Activated T-helper 1 cell treated with Interleukin-2 at 50 U/mL for 16 hours (primary cell): Measurements from ENCODE around the gene ADGRD1.
"Not testable (repeated sequence)": the region's sequence is repeated elsewhere in the genome, so short reads cannot be mapped to it uniquely, and the experiment has no call there.

Source experiments
- DNase-seq: peaks from one replicate; pipeline ENCODE4 v3.0.0-alpha.2; 2020; ENCODE audit warnings: low read depth

The ADGRD1 gene

DNA sequence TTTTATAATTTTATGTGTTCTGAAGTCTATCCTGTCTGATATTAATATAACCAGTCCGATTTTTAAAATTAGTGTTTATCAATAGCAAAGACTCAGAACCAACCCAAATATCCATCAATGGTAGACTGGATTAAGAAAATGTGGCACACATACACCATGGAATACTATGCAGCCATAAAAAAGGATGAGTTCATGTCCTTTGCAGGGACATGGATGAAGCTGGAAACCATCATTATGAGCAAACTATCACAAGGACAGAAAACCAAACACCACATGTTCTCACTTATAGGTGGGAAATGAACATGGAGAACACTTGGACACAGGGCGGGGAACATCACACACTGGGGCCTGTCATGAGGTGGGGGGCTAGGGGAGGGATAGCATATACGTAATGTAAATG lies 16.2 kb upstream of the ADGRD1 start:
- not testable (repeated sequence) for DNase-seq

DNA sequence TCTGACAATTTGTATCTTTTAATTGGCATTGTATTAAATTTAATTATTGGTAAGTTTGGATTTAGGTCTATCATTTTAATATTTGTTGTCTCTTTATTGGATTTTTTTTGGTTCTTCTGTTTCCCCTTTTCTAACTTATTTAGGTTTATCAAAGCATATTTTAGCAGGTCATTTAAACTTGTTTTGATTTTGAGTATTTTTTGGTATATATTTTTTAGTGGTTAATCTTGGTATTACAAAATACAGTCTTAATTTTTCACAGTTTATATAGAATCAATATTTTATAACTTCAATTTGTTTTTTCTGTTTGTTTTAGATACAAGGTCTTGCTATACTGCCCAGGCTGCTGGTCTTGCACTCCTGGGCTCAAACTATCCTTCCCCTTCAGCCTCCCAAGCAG lies 15.5 kb upstream of the ADGRD1 start:
- DNase-seq, result no peak

DNA sequence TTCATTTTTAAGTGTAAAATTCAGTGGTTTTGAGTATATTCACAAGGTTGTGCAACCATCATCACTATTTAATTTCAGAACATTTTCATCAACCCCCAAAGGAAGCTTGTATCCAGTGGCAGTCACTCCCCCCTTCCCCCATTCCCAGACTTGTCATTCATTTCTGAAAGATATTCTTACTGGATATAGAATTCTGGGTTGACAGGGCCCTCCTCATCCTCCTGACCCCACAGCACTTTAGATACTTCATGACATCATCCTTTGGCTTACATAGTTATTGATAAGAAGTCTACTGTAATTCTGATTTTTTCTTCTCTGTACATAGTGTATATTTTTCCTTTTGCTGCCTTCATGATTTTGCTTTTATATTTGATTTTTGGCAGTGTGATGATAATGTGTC lies 8.8 kb upstream of the ADGRD1 start:
- DNase-seq, result no peak

DNA sequence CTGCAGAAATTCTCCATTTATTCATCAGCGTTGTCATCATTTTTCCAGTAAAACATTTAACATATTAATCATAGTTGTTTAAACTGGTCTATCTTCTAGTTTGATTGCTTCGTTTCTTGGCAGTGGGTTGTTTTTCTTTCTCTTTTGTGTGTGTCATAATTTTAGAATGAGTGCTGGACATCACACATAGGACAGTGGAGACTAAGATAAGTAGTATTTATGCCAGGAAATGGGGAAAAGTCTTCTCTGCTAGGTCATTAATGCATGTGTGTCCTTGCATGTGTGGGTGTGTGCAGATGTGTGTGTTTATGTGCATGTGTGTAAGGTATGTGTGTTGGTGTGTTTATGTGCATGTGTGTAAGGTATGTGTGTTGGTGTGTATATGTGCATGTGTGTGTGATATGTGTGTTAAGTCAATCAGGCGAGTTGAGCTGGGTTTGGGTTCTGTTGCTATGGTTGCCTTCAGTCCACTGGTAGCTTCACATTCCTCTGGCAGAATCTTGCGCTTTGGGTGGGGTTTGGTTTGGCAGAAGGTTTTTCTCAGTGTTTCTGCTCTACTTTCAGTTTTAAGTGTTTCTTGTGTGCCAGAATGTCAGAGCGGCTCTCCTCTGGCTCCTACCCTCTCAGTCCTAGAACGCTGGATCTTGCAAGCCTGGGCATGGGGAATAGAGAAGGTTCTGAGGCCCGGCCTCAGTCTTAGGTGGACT lies 7.8 kb upstream of the ADGRD1 start:
- DNase-seq, result no peak

DNA sequence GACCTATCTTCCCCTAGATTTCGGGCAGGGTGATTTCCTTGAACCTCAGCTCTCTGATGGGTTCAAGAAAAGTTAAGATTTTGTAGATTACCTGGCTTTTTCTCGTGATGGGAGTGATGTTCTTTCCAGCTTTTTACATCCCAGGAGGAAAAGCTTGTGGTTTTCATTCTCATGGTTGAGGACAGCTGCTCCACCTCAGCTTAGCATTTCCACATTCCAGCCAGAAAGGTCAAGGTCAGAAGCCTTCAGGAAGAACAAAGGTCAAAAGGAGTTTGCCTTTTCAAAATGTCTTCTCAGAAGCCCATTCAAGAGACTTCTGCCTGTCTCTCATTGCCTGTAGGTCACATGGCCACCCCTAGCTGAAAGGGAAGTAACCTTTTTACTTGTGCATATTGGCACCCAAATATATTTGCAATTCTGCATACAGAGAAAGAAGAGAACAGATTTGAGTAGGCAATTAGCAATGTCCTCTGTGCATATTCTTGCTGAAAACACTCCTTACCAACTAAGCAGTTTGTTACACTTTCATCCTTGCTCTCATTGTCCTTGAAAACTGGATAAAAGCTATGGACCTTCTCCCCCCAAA lies 6.6 kb upstream of the ADGRD1 start:
- no peak for DNase-seq

DNA sequence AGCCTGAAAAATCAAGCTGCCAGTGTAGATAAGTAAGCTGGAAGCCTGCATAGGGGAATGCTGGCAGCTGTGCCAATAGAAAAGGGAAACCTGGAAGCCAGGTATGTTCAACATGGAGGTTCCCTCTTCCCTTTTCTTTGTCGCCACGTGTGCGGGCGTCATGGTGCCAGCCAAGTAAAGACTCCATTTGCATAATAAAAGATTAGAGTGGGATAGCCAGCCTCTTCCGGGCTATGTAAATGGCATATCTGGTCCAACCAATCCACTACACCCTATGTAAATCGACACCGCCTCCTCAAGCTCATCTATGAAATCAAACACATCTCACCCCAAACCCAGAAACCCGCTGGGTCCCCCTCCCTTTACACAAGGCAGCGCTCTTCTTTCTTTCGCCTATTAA lies 5.6 kb upstream of the ADGRD1 start:
- no peak for DNase-seq

DNA sequence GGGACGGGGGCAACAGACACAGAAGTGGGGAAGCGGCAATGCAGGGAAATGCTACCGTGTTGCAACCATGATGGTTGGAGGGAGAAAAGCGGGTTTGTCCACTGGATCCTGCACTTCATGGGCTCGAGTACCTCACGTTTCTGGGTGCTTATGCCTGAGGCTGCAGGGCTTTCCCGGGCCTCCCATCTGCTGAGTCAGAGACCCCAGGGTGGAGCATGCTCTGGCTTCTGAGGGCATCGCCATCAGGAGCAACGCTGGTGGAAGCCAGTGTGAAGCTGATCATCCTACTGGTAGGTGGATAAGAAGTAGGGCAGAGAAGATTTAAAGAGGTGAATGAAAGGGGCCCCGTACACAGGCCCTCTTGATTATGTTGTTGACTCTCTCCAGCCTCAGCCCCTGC lies 5.0 kb upstream of the ADGRD1 start:
- DNase-seq, result no peak

DNA sequence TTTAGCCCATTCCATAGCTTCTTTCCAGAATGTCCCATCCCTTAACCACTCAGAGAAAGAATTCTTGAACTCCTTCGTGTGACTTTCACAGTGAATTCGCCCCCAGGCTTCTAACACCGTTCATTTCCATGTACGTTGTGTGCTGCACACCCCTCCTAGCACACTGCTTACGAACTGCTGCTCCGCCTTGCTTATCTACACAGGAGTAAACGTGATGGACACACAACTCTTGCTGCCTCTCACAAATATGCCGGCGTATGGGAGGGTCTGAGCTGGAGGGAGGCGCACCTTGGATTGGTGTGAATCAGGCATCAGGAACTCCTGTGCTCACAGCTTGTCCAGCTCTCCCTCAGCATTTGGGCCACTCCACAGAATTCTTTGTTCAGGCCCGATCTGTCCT lies 3.9 kb upstream of the ADGRD1 start:
- DNase-seq, result no peak

DNA sequence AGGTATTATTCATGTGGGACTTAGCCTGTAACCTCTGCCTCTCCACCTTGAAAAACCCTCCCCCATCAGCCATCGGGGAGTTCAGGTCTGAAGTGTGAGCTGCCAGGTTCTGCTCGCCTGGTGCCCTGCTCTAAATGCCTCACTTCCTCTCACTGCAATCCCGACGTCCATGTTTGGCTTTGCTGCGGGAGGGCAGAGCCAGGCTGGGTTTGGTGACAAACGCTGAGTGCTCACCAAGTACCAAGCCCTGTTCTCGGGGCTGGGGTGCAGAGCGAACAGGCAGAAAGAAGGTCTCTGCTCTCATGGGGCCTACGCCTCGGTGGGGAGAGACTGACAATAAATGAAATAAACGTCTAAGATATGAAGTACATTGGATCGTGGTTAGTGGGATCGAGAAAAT lies 2.1 kb upstream of the ADGRD1 start:
- DNase-seq, result no peak

DNA sequence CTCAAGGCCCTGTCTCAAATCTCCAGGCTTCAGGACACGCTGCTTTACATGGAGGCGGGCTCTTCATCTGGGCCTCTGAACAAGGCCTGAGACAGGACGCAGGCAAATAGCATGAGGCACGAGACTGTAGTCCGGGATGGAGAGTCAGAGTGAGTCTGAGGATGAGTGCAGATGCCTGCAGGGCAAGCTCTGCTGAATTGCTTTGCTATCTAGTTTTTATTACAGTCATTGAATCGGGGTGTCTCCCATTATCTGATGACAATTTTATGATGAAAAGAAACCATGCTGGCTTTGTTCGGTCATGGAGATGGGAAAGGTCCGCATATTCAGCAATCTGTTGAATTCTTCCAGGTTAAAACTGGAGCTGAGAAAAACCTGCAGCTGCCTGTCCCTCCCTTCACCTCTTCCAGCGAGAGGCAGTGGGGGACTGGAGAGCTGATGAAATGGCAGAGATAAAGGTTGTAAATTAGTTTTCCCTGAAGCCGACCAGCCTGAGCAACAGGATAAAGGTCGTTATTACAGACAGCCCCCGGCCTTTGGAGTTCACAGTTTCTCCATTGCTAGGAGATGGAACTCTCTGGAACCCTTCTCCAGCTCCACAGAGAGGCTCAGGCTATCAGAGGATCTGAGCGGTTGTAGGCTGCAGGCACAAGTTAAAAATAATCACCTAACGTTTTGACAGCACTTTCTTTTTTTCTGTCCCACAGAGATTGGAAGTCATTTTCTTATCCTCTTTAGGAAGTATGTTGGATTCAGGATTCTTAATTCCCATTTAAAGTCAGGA lies 1.3 kb upstream of the ADGRD1 start:
- DNase-seq, result no peak

DNA sequence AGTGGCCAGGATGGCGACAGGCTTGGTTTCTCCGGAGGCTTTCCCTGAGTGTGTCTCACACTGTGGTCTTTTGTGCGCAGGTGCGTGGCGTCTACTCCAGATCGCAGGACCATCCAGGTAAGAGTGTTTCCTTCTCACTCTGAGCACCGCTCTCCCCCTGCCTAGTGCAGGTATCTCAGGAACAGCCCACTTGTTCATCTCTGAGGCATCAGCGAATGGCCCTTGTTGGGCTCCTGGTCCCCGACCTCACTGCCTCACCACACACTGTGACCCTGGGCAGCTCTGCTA lies 781 bp downstream of the ADGRD1 start:
- DNase-seq, result no peak

DNA sequence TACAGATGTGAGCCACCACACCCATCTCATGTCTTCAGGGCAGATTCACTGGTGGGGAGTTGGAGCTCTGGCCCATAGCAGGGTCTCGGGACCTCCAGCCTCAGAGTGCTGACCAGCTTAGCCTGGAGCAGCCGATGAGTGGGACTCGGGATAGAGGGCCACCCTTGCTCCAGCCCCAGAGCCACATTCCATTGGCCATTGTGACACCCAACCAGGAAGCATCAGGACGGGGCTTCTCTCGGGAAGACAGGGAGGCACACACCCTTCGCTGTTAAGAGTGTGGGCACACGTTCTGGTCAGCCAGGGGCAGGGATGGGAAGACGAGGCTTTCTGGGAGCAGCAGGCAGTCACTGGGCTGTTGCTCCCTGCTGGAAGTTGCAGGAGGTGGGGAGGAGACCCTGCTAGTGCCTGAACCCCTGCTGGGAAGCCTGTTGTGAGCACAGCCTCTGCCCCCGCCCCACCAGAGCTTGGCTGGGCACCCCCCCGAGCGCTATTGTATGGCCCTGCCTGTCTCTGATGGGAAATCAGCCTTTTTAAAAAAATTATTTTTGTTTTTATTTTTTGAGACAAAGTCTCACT lies 1.6 kb downstream of the ADGRD1 start:
- no peak for DNase-seq

DNA sequence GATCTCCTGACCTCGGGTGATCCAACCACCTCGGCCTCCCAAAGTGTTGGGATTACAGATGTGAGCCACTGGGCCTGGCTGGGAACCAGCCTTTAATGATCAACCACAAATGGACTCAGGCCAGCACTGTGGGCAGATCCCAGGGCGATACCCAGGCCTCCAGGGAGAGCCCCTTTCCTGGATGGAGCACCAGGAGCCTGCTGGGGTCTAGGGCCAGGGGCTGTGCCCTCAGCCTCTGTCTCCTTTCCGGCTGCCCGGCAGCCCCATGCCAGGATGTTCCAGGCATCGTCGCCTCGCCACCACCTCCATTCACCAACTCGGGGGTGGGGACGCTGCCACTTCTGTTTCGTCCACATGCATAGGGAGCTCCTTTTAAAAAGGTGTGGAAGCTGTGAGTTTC lies 2.3 kb downstream of the ADGRD1 start:
- DNase-seq, result no peak

DNA sequence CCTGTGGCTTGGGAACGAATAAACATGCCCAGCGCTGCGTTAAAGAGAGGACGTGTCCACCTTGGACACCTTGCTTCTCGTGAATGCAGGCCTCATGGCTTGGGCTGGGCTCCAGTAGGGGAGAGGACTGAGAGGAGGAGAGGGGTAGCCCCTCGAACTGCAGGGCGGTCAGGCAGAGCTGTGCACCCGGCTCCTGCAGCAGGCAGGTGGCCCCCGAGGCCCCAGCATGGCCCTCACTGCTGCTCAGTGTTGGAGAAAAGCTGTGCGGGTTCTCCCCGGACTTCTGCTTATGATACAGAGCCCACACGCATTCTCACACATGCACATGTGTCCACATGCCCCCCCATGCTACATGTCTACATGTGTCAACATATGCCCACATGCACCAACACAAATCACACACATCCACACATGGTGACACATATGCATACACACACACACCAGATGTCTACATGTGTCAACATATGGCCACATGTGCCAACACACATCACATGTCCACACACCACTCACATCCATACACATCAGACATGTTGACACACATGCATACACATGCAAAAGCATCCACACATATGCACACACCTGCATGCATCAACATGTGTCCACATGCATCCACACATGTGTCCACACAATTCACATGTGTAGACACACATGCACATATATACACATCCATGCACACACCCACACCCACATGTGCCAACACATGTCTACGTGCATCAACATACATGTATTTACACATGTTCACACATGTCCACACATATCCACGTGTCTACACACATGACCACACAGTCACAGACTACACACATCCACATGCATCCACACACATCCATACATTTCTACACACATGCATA lies 3.0 kb downstream of the ADGRD1 start:
- DNase-seq, result no peak

DNA sequence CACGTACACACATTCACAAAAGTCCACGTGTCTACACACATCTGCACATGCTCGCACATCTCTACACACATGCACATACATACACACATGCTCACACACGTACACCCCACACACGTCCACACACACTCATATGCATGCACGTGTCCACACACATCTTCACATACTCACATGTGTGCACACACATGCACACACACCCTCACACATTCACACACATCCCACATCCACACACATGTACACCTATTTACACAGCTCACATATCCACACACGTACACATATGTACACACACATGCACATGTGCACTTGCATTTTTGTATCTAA lies 3.6 kb downstream of the ADGRD1 start:
- no peak for DNase-seq

DNA sequence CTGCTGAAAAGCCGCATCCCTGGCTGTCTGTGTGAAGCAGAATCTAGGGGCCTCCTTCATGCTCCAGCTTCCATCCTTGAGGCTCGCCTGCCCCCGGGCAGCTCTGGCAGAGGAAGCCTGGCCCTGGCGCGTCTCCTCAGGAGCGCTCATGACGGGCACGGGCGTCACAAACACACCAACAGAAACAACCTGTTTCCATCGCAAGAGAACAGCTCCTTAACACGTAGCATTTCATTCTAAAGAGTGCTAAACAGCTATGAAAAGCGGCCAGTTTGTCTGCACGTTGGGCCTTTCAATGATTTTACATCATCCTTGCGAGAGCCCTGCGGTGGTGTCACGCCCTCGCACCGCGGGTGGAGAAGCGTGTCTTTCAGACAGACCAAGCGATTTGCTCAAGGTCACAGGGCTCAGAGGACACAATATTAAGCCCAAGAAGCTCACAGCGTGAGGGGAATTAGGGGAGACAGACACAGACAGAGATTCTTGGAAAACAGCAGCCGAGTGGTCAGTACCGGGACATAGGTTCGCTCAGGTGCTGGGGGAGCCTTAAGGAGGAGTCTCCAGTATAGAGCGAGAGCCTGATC lies 4.9 kb downstream of the ADGRD1 start:
- no peak for DNase-seq

DNA sequence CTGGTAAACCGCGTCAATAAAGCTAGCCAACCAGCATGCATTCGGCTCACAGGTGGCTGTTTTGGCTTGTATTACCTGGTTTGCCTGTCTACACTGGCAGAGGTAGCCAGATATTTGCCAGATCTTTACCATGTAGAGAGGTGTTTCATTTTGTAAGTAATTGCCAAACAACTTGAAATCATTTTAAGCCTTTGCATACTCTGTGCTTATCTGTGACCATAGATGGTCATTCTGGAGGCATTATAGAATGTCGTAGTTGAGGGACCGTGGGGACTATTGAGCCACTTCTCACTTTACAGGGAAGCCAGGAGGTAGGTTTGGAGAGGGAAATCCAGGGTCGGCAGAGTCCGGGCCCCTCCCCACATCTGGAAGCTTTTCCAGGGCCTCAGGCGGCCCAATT lies 5.9 kb downstream of the ADGRD1 start:
- no peak for DNase-seq

DNA sequence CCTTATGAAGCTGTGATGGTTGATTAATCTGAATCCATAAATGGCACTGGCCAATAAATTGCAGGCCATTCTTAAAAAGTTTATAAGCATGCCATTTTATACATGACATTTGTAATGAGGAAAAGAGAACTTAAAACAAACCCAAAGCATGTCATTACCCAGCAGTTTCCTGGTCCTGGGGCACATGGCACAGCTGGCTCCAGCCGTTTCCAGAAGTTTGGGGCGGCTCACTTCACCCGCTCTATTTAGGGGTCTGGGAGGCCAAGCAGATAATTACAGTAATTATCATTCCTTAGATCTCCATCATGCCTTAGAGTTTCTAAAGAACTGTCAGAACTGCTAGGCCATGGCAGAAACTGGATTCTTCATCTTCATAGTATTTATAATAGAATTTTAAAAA lies 6.4 kb downstream of the ADGRD1 start:
- no peak for DNase-seq

DNA sequence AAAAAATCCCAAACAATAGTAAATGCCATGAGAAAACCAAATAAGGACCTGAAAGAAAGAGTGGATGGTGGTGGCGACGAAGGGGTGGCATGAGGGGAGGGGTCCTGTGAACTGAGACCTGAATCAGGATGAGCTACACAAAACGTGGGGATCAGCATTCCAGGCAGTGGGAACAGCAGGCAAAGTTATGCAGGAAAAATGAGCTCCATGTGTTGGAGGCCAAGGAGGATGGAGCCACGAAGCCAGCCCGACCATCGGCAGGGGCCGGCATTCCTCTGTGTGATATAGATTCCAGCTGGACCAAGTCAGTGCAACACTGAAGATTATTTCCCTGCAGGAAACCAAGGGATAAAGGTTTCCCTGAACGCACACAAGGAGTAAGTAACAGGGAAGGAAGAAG lies 7.1 kb downstream of the ADGRD1 start:
- no peak for DNase-seq

DNA sequence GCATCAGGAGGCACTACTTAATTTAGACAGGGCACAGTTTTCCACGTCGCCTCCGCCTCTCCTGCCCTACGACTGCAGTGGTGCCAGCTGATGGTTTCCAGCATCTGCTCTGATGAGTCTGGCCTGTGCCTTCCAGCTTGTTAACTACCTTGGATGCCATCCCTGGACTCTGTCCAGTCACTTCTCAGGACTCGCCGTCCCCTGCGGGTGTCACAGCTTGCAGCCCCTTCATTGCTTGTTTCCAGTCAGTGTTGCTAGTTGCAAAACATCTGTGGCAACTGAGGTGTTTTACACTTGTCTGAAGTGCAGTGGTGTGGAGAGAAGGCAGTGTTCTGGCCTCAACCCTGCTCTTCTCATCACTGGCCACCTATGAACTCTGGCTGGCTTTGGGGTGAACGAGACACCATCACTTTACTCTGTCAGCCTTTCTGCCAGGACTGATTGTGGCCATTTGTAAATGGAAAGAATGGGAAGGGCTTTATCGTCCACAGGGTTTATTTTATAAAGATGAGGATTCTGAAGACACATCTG lies 8.3 kb downstream of the ADGRD1 start:
- DNase-seq, result no peak

DNA sequence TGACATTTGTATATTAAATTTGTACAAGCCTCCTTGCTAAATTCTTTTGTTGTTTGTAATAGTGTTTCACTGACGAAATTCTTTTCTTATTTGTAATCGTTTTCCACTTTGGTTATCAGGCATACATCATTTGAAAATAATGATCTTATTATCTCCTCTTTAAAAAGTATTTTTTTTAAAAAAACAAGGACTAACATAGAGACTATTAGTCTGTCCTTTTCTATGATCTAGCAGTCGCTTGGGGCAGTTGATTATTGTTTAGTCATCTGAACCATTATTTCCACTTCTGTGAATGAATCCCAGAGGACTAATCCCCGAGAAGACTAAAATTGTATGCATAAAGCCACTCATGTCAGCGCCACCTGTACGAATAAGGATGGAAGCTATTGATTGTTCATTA lies 11.5 kb downstream of the ADGRD1 start:
- no peak for DNase-seq

DNA sequence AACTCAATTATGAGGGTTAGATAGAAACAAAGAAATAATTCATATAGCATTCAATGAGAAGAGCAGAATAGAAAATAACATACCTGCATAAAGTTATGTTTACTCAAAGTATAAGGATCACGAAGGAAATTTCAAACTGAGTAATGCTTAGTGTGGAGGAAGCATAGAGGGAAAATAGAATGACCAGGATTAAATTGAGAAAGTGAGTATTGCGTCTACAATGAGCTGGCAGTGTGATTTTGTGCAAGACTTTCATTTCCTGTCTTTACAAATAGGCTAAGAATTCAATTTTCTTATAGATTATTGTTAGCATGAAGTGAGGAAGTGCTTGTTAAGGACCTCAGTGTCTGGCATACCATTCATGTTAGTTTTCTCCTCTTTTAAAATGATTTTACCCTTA lies 12.0 kb downstream of the ADGRD1 start:
- no peak for DNase-seq
